BLaER1 treated with 17β-estradiol and CSF1 and Interleukin-3, amounts not matched to agents 10 nM and 100 nM (cell line): Measurements from ENCODE around the gene C1orf94.

ENCODE experiments used
- H3K27ac ChIP-seq, 11 experiments: shearing (Covaris generic); formaldehyde crosslinking; 2 replicates each; pipeline ENCODE4 v1.8.1; 2022
- H3K27me3 ChIP-seq, 11 experiments: shearing (Covaris generic); formaldehyde crosslinking; 2 replicates each; pipeline ENCODE4 v1.8.1; 2022
- H3K36me3 ChIP-seq, 11 experiments: shearing (Covaris generic); formaldehyde crosslinking; 2 replicates each; pipeline ENCODE4 v1.8.1; 2022
- H3K4me1 ChIP-seq, 10 experiments: shearing (Covaris generic); formaldehyde crosslinking; 2 replicates each; pipeline ENCODE4 v1.8.1; 2022
- H3K4me2 ChIP-seq, 11 experiments: shearing (Covaris generic); formaldehyde crosslinking; 2 replicates each; pipeline ENCODE4 v1.8.1; 2022
- H3K4me3 ChIP-seq, 10 experiments: shearing (Covaris generic); formaldehyde crosslinking; 2 replicates each; pipeline ENCODE4 v1.8.1; 2022
- H3K9ac ChIP-seq, 11 experiments: shearing (Covaris generic); formaldehyde crosslinking; 2 replicates each; pipeline ENCODE4 v1.8.1; 2022
- H3K9me3 ChIP-seq, 11 experiments: shearing (Covaris generic); formaldehyde crosslinking; replicated peaks in 1 of 11; 2 replicates each; pipeline ENCODE4 v1.8.1; 2022
- H4K20me1 ChIP-seq, 11 experiments: shearing (Covaris generic); formaldehyde crosslinking; 2 replicates each; pipeline ENCODE4 v1.8.1; 2022
- Cebpa-rat ChIP-seq, 11 experiments: shearing (Covaris generic); IDR thresholded peaks; 2 replicates each; pipeline ENCODE4 v1.8.1; 2022

The C1orf94 gene

DNA sequence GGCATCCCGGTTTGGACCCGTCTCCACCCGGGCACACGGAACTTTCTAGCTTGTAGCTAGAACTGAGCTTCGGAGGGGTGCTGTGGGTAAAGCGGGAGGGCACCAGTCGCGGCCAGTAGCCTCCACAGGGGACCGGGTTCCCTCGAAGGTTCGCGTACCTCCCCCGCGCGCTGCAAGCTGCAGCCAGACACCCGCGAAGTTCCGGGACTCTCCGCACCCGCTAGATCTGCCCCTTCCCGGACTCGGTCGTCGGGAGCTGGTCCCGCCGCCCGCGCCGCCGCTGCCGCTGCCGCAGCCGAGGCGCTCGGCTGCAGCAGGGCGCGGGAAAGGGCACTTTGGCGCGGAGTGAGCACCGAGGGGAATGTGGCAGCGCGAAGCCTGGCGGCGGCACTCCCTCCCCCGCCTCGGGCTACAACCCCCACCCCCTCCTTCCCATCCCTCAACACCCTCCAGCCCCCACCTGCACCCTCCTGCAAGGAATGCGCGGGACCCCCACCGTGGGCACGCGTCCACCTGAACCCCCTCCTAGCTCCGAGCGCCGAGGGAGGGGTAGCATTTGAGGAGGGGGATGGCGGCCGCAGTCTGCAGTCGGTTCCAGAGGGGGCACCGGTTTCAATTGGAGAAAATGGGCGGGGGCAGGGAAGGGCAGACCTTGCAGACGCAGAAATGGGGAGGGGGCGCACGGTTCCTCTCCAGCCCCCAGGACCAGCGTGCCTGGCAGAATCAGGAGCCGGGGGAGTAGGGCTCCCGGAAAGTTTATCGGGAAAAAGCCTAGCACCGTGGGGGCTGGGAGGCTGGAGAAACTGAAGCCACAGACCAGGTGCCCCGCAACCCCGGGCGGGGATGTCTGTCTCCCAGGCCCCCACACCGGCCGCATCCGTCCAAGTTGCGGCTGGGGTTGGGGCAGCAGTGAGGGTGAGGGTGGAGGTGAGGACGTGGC lies 12.6 kb upstream of the C1orf94 start:
- TF ChIP-seq Cebpa-rat (IDR thresholded peaks at IDR 0.05): no peak
- Histone ChIP-seq H3K9me3 (no peaks in the 10 kb centered on the region), H3K4me3 (peak overlapping the region; percentile 58 to 72 (median 61)), H3K4me1 (peaks cover 19 to 45% (median 40%) of the 10 kb centered on the region in 10 experiments; a peak in 19 of 20 replicates), H3K9ac (peak overlapping the region in 10 of 11 experiments; percentile 1 to 60 (median 42); a peak in 16 of 22 replicates), H3K27me3 (peaks cover 62 to 95% (median 86%) of the 10 kb centered on the region in 11 experiments), H3K4me2 (peak overlapping the region; percentile 94 to 100 (median 98)), H3K27ac (no peak overlapping the region), H4K20me1 (peaks cover 0 to 27% (median 3%) of the 10 kb centered on the region in 11 experiments; a peak in 9 of 22 replicates), H3K36me3 (no peaks in the 10 kb centered on the region)

- peak within 1 kb of the TSS; percentile 97 to 100 (median 98) for H3K4me2 ChIP-seq
- H3K9ac ChIP-seq: peak within 1 kb of the TSS in 8 of 11 experiments; percentile 20 to 61 (median 53); a peak in 14 of 22 replicates
Observed at GRCh38 chr1:34164771-34165391, 11.8 kb upstream of the C1orf94 start, which contains the start of gene CSMD2. CSMD2 (minus strand) TSS chr1:34165230; CDS start chr1:34165097, 133 bp downstream.

GRCh38 chr1:34165422-34165921 lies 11.2 kb upstream of the C1orf94 start:
- peak overlapping the region; percentile 58 to 72 (median 61) for H3K4me3 ChIP-seq
- no peaks in the 10 kb centered on the region for H3K36me3 ChIP-seq
- no peak overlapping the region for H3K9ac ChIP-seq
- peaks cover 0 to 27% (median 3%) of the 10 kb centered on the region in 11 experiments; a peak in 9 of 22 replicates for H4K20me1 ChIP-seq
- H3K4me1 ChIP-seq: peaks cover 19 to 45% (median 40%) of the 10 kb centered on the region in 10 experiments; a peak in 19 of 20 replicates
- H3K27me3 ChIP-seq: peaks cover 55 to 83% (median 76%) of the 10 kb centered on the region in 11 experiments
- H3K27ac ChIP-seq: no peak overlapping the region
- no peak for TF ChIP-seq Cebpa-rat (IDR thresholded peaks at IDR 0.05)
- H3K9me3 ChIP-seq: no peaks in the 10 kb centered on the region
- peak overlapping the region; percentile 94 to 100 (median 98) for H3K4me2 ChIP-seq

More at GRCh38 chr1:34164771-34165391, 11.8 kb upstream of the C1orf94 start, which contains the start of gene CSMD2:
- Histone ChIP-seq H3K27ac (0 out of 22 replicates have a peak within 1 kb of the TSS, but pooled peaks of 1 of the 11 experiments have one; percentile 50), H3K4me1 (peaks cover 19 to 45% (median 40%) of the 10 kb centered on the region in 10 experiments; a peak in 19 of 20 replicates), H3K36me3 (no peaks in the 10 kb centered on the region), H4K20me1 (peaks cover 0 to 27% (median 3%) of the 10 kb centered on the region in 11 experiments; a peak in 9 of 22 replicates), H3K4me3 (peak within 1 kb of the TSS; percentile 58 to 72 (median 61)), H3K9me3 (no peaks in the 10 kb centered on the region), H3K27me3 (peaks cover 60 to 88% (median 82%) of the 10 kb centered on the region in 11 experiments)
- TF ChIP-seq Cebpa-rat (IDR thresholded peaks at IDR 0.05): no peak

- Histone ChIP-seq H3K4me1 (peaks cover 19 to 45% (median 40%) of the 10 kb centered on the region in 10 experiments; a peak in 19 of 20 replicates), H3K36me3 (no peaks in the 10 kb centered on the region), H4K20me1 (peaks cover 0 to 27% (median 3%) of the 10 kb centered on the region in 11 experiments; a peak in 9 of 22 replicates), H3K27me3 (peaks cover 51 to 76% (median 69%) of the 10 kb centered on the region in 11 experiments), H3K4me2 (peak overlapping the region; percentile 91 to 100 (median 98)), H3K9me3 (no peaks in the 10 kb centered on the region), H3K4me3 (peak overlapping the region; percentile 44 to 67 (median 54)), H3K9ac (peak overlapping the region in 9 of 11 experiments; percentile 11 to 62 (median 50); a peak in 12 of 22 replicates), H3K27ac (peak overlapping the region in 6 of 11 experiments; percentile 29 to 62 (median 42); a peak in 11 of 22 replicates)
- TF ChIP-seq Cebpa-rat (IDR thresholded peaks at IDR 0.05): no peak
Observed at GRCh38 chr1:34166191-34166624, 10.5 kb upstream of the C1orf94 start.

GRCh38 chr1:34166625-34167361 lies 9.9 kb upstream of the C1orf94 start:
- Histone ChIP-seq H3K27me3 (peaks cover 45 to 70% (median 63%) of the 10 kb centered on the region in 11 experiments), H3K4me3 (peak overlapping the region; percentile 44 to 67 (median 54))

DNA sequence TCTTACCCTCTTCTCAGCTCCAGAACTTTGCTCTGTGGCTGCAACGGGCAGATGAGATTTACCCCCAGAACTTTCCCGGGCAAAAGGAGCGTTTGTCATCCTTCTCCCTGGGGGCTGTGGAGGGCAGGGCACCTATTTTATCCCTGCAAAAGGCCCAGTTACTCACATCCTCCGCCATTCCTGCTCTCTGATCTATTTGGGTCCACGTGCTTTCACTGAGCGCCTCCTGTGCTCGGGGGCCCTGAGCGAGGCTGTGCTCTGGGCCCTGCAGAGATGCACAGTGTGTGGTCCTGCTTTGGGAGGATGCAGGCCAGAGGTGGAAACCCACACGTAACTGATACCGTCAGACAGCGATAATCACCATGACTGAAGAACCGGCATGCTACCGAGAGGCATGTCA lies 9.3 kb upstream of the C1orf94 start:
- peaks cover 0 to 25% (median 3%) of the 10 kb centered on the region in 11 experiments; a peak in 9 of 22 replicates for H4K20me1 ChIP-seq
- peak overlapping the region in 8 of 11 experiments; percentile 91 to 99 (median 98); a peak in 16 of 22 replicates for H3K4me2 ChIP-seq
- H3K36me3 ChIP-seq: no peaks in the 10 kb centered on the region
- no peak overlapping the region for H3K4me3 ChIP-seq
- no peaks in the 10 kb centered on the region for H3K9me3 ChIP-seq
- H3K4me1 ChIP-seq: peaks cover 19 to 45% (median 40%) of the 10 kb centered on the region in 10 experiments; a peak in 19 of 20 replicates
- H3K27ac ChIP-seq: no peak overlapping the region
- TF ChIP-seq Cebpa-rat (IDR thresholded peaks at IDR 0.05): no peak
- no peak overlapping the region for H3K9ac ChIP-seq
- peaks cover 42 to 64% (median 57%) of the 10 kb centered on the region in 11 experiments for H3K27me3 ChIP-seq

More at GRCh38 chr1:34166625-34167361, 9.9 kb upstream of the C1orf94 start:
- Histone ChIP-seq H3K27ac (peak overlapping the region in 6 of 11 experiments; percentile 29 to 62 (median 42); a peak in 11 of 22 replicates), H3K9me3 (no peaks in the 10 kb centered on the region), H4K20me1 (peaks cover 0 to 27% (median 3%) of the 10 kb centered on the region in 11 experiments; a peak in 9 of 22 replicates), H3K4me1 (peaks cover 19 to 45% (median 40%) of the 10 kb centered on the region in 10 experiments; a peak in 19 of 20 replicates), H3K9ac (peak overlapping the region in 9 of 11 experiments; percentile 11 to 62 (median 50); a peak in 12 of 22 replicates), H3K36me3 (no peaks in the 10 kb centered on the region), H3K4me2 (peak overlapping the region; percentile 91 to 100 (median 98))
- no peak for TF ChIP-seq Cebpa-rat (IDR thresholded peaks at IDR 0.05)

DNA sequence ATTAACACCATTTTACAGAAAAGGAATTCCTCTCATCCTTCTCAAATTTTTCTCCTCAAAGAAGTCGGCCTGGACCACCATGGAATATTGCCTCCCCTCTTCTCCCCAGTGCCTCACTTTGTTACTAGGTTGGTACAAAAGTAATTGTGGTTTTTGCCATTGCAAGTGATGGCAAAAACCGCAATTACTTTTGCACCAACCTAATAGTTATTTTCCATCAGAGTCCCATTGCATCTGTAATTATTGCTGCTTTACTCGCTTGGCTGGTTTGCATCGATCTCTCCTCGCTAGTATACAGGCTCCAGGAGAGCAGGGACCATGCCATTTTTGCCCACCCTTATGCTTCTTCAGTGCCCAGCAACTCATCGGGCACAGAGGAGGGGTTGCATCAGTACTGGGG lies 963 bp upstream of the C1orf94 start:
- Histone ChIP-seq H3K9me3 (no peaks in the 10 kb centered on the region), H4K20me1 (no peaks in the 10 kb centered on the region), H3K4me1 (no peaks in the 10 kb centered on the region), H3K4me2 (no peak overlapping the region), H3K36me3 (no peaks in the 10 kb centered on the region), H3K9ac (no peak overlapping the region), H3K27me3 (no peaks in the 10 kb centered on the region), H3K27ac (no peak overlapping the region), H3K4me3 (no peak overlapping the region)
- no peak for TF ChIP-seq Cebpa-rat (IDR thresholded peaks at IDR 0.05)
